Vagina (tissue), 2 donors: Measurements from ENCODE around the gene TREML1.

Experiments used
- CTCF ChIP-seq, 3 experiments: fragments of 450-650 bp in 2 of 3; fragments of 200-600 bp in 1 of 3; sonication (generic) in 1 of 3; IDR thresholded peaks; one replicate each; pipeline ENCODE4 v1.5.1; 2017 to 2019; ENCODE audit warnings: antibody characterized with exemption in 3 of 3, mild to moderate bottlenecking in 2 of 3, moderate library complexity in 2 of 3
- POLR2A ChIP-seq, 2 donors: fragments of 450-650 bp; IDR thresholded peaks; one replicate each; pipeline ENCODE4 v1.6.1; 2017; ENCODE audit warnings: antibody characterized with exemption in 2 of 2, mild to moderate bottlenecking in 2 of 2, moderate library complexity in 2 of 2
- POLR2AphosphoS5 ChIP-seq, 2 donors: sonication (generic); formaldehyde crosslinking; IDR thresholded peaks; one replicate each; pipeline ENCODE4 v1.9.0; 2017; ENCODE audit warnings: antibody characterized with exemption in 2 of 2, mild to moderate bottlenecking in 2 of 2, low read depth in 1 of 2; ENCODE audit not compliant: insufficient read depth in 1 of 2

- TF ChIP-seq POLR2A (IDR thresholded peaks at IDR 0.05): no peak
- no peak for TF ChIP-seq POLR2AphosphoS5 (IDR thresholded peaks at IDR 0.05; ENCODE audit: insufficient read depth in 1 of 2, low read depth in 1 of 2)
- TF ChIP-seq CTCF (IDR thresholded peaks at IDR 0.05): no peak
Observed at GRCh38 chr6:41167173-41167963, 13.2 kb upstream of the TREML1 start.
